ENCODE measurements around the gene ADGRL3.

ADGRL3 gene

GRCh38 chr4:62037571-62037970 lies 837.4 kb downstream of the ADGRL3 start:
- no peak for DNase-seq

- no peak for DNase-seq
These were observed 851.2 kb downstream of the ADGRL3 start for GRCh38 chr4:62051332-62051731.

- no peak for DNase-seq
These were observed 853.8 kb downstream of the ADGRL3 start for GRCh38 chr4:62053974-62054373.

- no peak for DNase-seq
These were observed 856.9 kb downstream of the ADGRL3 start for GRCh38 chr4:62057031-62057430.

GRCh38 chr4:62058571-62058970 lies 858.4 kb downstream of the ADGRL3 start:
- no peak for DNase-seq

GRCh38 chr4:62070291-62070852 lies 870.2 kb downstream of the ADGRL3 start:
- DNase-seq: no peak

- no peak for DNase-seq
These were observed 875.0 kb downstream of the ADGRL3 start for GRCh38 chr4:62075089-62075488.

GRCh38 chr4:62075521-62075920 lies 875.4 kb downstream of the ADGRL3 start:
- DNase-seq: no peak

GRCh38 chr4:62077406-62077805 lies 877.3 kb downstream of the ADGRL3 start:
- DNase-seq: no peak

- DNase-seq: no peak
These were observed 880.3 kb downstream of the ADGRL3 start for GRCh38 chr4:62080431-62080830.

- DNase-seq: no peak
These were observed 887.6 kb downstream of the ADGRL3 start for GRCh38 chr4:62087706-62088105.

GRCh38 chr4:62093735-62094134 lies 893.6 kb downstream of the ADGRL3 start:
- no peak for DNase-seq

- no peak for DNase-seq
These were observed 896.8 kb downstream of the ADGRL3 start for GRCh38 chr4:62096881-62097280.

GRCh38 chr4:62115216-62115615 lies 915.1 kb downstream of the ADGRL3 start:
- no peak for DNase-seq

GRCh38 chr4:62117886-62118285 lies 917.8 kb downstream of the ADGRL3 start:
- no peak for DNase-seq

GRCh38 chr4:62118558-62118957 lies 918.4 kb downstream of the ADGRL3 start:
- DNase-seq: no peak

GRCh38 chr4:62119195-62119594 lies 919.1 kb downstream of the ADGRL3 start:
- DNase-seq: no peak

GRCh38 chr4:62126064-62126732 lies 926.1 kb downstream of the ADGRL3 start:
- no peak for DNase-seq

Data from CD4-positive, alpha-beta T cell treated with Interleukin-17A for 4 hours (primary cell).